Measurements from ENCODE around the gene RBMS1.

The RBMS1 gene

DNA sequence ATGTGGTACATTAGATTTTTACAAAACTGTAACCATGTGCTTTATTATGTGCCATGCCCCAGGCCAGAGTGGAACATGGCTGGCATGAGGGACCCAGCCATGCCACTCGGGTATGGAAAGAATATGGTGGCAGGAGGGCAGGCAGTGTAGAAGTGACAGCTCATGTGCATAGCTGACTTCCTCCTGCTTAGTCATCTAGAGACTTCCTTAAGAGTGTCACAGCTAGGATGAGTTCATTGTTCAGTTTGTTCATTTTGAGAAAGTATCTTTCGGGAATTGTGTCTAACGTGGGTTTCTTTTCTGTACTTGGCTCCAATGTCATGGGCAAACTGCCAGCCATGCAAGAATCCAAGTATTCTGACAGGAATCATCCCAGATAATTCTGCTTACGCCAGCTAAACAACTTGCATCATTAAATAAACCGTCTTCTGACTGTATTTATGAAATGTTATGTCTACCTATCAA is 199.2 kb downstream of the RBMS1 start:
- DNase-seq, result peak; percentile 86

GRCh38 chr2:160293391-160294091 is 200.1 kb downstream of the RBMS1 start:
- no peak for DNase-seq

DNA sequence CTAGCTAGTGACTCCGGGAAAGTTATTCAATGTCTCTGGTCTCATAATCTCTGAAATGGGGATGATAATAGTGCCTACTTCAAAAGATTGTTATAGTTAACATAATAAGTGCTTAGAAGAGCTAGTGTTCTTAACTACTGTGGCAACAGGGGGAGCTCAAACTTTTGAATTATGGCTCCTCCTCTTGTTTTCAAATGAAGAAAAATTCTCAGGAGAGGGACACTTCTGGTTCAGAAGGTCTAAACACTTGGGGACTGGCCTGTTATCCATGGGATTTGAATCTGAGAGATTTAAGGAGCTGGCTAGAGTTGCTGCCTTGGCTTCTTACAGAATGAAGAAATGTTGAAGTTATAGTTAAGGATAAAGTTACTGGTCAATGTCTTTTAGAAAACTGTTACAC is 201.4 kb downstream of the RBMS1 start:
- no peak for DNase-seq

DNA sequence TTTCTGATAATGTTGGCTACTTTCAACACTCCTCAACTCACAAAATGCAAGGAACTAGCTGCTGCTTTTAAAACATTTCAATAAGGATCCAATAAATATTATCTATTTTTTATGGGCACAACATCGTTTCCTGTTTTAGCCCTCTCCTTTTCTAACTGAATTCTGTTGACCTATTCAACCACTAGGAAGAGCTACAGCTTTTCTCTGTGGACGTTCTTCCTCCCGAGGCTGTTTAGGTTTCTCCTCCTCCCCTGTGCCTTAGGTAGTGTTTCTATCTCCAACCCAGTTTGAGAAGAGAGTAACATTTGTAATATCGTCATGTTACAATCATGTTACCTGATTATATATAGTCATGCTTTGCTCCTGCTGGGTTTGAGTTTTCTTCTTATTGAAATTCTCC is 202.2 kb downstream of the RBMS1 start:
- no peak for DNase-seq

GRCh38 chr2:160290598-160290997 is 203.0 kb downstream of the RBMS1 start:
- DNase-seq, result no peak

DNA sequence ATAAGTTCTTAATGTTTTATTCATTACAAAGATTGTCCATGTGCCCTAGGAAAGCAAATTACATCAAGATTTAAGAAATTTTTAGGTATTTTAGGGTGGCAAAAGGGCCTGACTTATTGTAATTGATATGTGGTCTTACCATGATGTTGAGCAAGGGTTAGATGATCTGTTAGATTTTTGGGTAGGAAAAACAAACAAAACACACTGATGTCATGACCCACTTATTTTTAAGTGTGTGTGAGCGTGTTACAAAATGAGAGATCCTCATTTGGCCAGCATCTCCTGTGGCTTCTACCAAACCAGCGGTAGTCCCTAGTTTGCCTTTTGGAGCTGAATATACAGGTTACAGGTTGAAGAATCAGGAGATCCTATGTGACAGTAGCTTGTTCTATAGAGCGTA is 203.8 kb downstream of the RBMS1 start:
- no peak for DNase-seq

DNA sequence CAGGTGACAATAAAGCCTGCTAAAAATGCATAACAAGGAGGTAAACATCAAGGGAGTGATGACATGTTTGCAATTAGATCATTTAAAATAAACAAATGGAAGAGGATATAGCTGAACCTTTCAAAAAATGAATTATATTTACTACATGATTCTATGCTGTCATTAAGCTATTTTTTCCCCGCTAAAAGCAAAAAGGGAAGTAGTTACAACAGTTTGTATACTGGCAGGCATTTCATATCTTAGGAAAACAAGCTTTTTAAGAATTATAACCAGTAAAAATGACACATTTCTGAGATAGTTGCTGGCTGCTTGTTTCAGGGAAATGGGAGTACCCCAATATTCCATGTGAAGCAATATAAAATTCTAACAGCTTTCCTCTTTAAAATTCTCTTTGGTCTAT is 204.5 kb downstream of the RBMS1 start:
- no peak for DNase-seq

GRCh38 chr2:160288324-160288723 is 205.3 kb downstream of the RBMS1 start:
- DNase-seq, result no peak

DNA sequence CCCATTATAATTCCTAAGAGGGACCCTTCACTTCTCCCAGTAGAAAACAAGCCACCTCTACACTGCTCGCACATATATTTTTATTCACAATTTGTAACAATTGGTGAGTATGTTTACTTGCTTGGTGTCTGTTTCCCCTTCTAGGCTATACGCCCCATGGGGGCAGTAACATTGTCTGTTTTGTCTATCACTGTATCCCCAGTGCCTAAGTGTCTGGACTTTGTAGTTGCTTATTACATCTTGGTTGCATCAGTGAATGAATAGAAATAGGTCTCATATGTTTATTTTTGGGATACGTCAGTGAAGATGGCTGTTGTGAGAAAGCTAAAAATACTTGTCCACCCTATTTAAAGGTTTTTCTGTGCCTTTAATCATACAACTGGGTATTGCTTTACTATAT is 206.1 kb downstream of the RBMS1 start:
- DNase-seq, result no peak

- DNase-seq, result no peak
Measured at GRCh38 chr2:160286551-160286950, 207.1 kb downstream of the RBMS1 start.

DNA sequence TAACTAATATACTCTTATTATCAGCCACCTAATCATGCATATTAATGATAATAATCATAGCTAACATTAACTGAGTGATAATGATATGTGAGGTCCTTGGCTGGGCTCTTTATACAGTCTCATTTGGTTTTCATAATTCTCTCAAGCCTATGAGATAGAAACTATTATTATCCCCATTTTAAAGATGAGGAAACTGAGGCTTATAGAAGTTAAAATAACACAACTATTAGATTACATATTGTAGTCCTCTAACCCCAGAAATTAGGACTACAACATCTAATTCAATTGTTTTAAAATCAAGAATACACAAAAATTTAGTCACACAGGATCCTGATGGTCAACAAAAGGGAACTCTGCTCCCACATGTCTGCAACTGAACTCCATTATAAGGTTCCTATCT is 209.9 kb downstream of the RBMS1 start:
- no peak for DNase-seq

DNA sequence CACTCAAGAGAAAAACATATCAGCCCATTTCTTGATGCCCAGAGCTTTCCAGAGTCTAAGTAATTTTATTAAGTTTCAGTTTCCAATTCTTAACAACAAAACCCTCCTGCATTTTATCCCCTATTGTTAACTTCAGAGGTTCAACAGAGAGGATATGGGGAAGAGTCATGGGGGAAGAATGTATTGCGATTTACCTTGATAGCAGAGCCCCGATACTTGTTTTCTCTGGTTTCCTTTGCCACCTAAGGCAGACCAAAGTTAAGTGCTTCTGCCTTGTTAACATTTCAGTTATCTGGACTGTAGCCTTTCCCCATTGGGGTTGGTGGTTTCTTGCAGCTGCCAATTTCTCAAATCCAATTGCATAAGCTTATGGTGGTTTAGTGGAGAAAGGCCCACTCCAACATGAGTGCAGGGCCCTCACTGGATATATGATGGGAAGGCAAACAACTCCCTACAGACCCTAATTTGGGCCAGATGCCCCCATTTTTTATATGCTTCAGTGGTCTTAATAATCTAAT is 211.5 kb downstream of the RBMS1 start:
- DNase-seq, result no peak

- DNase-seq, result no peak
Measured at GRCh38 chr2:160281213-160281612, 212.4 kb downstream of the RBMS1 start.

GRCh38 chr2:160279813-160280465 is 213.7 kb downstream of the RBMS1 start:
- DNase-seq, result peak; percentile 49

DNA sequence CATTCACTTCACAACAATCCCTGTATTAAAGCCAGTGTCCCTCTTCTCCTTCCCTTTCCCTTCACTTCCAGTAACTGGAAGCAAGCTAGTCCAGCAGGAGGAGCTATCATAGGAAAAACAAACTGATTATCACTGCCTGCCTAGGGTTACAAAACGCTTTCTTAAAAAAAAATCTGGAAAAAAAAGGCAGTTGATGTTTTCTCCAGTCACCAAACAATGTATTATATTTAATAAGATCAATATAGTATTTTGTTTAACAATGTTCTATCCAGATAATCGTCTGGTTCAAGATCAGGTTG is 214.8 kb downstream of the RBMS1 start:
- DNase-seq, result no peak

GRCh38 chr2:160278101-160278878 is 215.3 kb downstream of the RBMS1 start:
- no peak for DNase-seq

GRCh38 chr2:160277151-160277550 is 216.5 kb downstream of the RBMS1 start:
- no peak for DNase-seq

GRCh38 chr2:160275656-160276055 is 218.0 kb downstream of the RBMS1 start:
- no peak for DNase-seq

GRCh38 chr2:160271171-160272086 is 222.2 kb downstream of the RBMS1 start:
- no peak for DNase-seq

DNA sequence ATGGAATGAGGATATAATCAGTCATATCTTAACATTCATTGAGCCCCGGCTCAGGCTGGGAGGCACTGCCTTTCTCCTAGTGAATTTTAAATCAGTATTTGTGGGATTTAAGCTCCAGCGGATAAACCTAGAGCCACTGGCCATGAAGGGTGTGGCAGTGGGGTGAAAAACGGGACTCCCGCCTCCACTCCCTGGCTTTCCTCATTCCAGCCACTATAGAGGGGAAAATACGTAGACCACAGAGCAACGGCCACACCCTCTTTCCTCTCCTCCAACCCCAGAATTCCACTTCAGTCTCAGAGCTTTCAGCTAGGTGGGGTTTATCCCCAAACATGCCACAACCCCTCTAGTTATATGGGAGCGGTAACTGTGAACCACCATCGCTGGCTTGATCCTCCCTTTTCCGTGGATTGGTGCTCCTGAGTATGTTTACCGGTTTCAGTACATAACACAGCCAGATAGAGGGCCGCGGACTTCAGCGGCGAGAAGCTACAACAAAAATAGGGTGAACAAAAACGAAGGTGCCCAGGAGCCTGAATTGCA is 223.0 kb downstream of the RBMS1 start:
- DNase-seq, result no peak

- DNase-seq, result peak; percentile 74
Measured at GRCh38 chr2:160269803-160270570, 223.6 kb downstream of the RBMS1 start.

DNA sequence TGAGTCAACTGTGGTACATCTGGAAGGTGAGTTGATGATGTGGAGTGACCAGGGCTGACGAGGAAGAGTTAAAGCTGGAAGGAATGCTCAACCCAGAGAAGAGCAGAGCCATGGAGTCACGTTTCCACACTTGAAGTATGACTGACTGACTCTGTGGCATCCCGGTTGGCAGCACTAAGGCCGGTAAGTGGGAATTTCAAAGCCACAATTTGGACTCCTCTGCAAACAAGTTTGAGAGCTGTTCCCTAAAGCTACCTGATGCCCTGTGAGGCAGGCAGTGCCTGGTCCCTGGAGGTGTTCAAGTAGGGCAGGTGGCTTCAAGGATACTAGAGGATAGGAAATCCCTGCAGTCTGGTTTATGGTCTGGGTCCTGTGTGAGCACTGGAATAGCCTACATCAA is 224.2 kb downstream of the RBMS1 start:
- DNase-seq, result no peak
